HCT116 (cell line): ENCODE results near the gene MANSC1. TPM values are rescaled to one million over a fixed set of nuclear protein-coding genes. Genes with fewer than 3 reads are reported as not detected.

Source experiments
- ATAC-seq: fragments of 200-7000 bp; cut with Tn5 transposase; 2 replicates; pipeline ENCODE4 v1.9.1; 2020; ENCODE audit warnings: mild to moderate bottlenecking, moderate library complexity
- BruUV-seq: library from RNA; stranded (reverse); fragments of 400-500 nt; replicated peaks from 2 replicates; lab custom pipeline; 2021; lab: Mats Ljungman, UMichigan
- CTCF ChIA-PET: fragments of 300-600 bp; sonication (Branson Sonifier 250); formaldehyde crosslinking; loops from one replicate; lab custom pipeline; 2021; ENCODE audit warnings: antibody characterized with exemption; lab: Charles Lee
- POLR2A ChIA-PET: fragments of 300-600, 350-600 bp; sonication (Branson Sonifier 250); formaldehyde crosslinking; loops from one replicate; lab custom pipeline; 2021; ENCODE audit warnings: antibody characterized with exemption; lab: Charles Lee
- RAD21 ChIA-PET, 2 experiments: fragments of 300-600 bp; sonication (Branson Sonifier 250); formaldehyde crosslinking; loops; one replicate each; lab custom pipeline; 2023; ENCODE audit warnings: low total read pairs in 2 of 2; ENCODE audit not compliant: uncharacterized antibody in 2 of 2, unreplicated experiment in 2 of 2, low non-redundant PET in 1 of 2; lab: Charles Lee
- DNase-seq: peaks from one replicate; pipeline ENCODE4 v3.0.0-alpha.2; 2010; ENCODE audit warnings: low read depth, low spot score
- H2AFZ ChIP-seq: fragments of 200-600 bp; shearing (Covaris generic), sonication (generic); 2 replicates; pipeline ENCODE4 v1.6.1; 2017; ENCODE audit warnings: low read depth, mixed run types, mixed read lengths, antibody characterized with exemption, low read length; ENCODE audit not compliant: poor library complexity, severe bottlenecking
- H3K27ac ChIP-seq: 2 replicates; pipeline ENCODE4 v1.5.1; 2012; ENCODE audit warnings: low read depth, low read length
- H3K27me3 ChIP-seq: fragments of 200-600 bp; sonication (generic); 2 replicates; pipeline ENCODE4 v1.6.1; 2016; ENCODE audit warnings: mixed run types, low read length, mixed read lengths; ENCODE audit not compliant: insufficient read depth
- H3K36me3 ChIP-seq, 2 experiments: fragments of 200-500 bp in 1 of 2; fragments of 200-600 bp in 1 of 2; sonication (Bioruptor generic) in 1 of 2; sonication (generic) in 1 of 2; 2 replicates each; pipeline versions ENCODE4 v1.5.1 to v1.6.1; 2014 to 2016; ENCODE audit warnings: low read length in 2 of 2, inconsistent platforms in 1 of 2, mixed read lengths in 1 of 2, mixed run types in 1 of 2; ENCODE audit not compliant: insufficient read depth in 2 of 2, control insufficient read depth in 1 of 2
- H3K4me1 ChIP-seq, 2 experiments: fragments of 200-600 bp in 1 of 2; sonication (generic) in 1 of 2; 2 replicates each; pipeline versions ENCODE4 v1.5.1 to v1.6.1; 2012 to 2017; ENCODE audit warnings: low read length in 2 of 2, inconsistent platforms in 1 of 2, mild to moderate bottlenecking in 1 of 2, mixed read lengths in 1 of 2, mixed run types in 1 of 2, moderate library complexity in 1 of 2; ENCODE audit not compliant: insufficient read depth in 2 of 2, control insufficient read depth in 1 of 2
- H3K4me2 ChIP-seq: fragments of 200-600 bp; sonication (generic); 2 replicates; pipeline ENCODE4 v1.6.1; 2017; ENCODE audit warnings: mixed run types, low read length, mixed read lengths
- H3K4me3 ChIP-seq, 2 experiments: fragments of 200-600 bp in 1 of 2; sonication (generic) in 1 of 2; replicated peaks in 1 of 2; 2 replicates each; pipeline ENCODE4 v1.5.1; 2011 to 2016; ENCODE audit warnings: low read length in 2 of 2, control low read depth in 1 of 2, low read depth in 1 of 2, mild to moderate bottlenecking in 1 of 2, mixed read lengths in 1 of 2, mixed run types in 1 of 2
- H3K79me2 ChIP-seq: fragments of 200-600 bp; sonication (generic); 2 replicates; pipeline ENCODE4 v1.6.1; 2017; ENCODE audit warnings: mild to moderate bottlenecking, mixed run types, low read length, moderate library complexity, mixed read lengths; ENCODE audit not compliant: insufficient read depth
- H3K9ac ChIP-seq: fragments of 200-600 bp; sonication (generic); 2 replicates; pipeline ENCODE4 v1.6.1; 2016; ENCODE audit warnings: low read length, mixed read lengths
- H3K9me2 ChIP-seq: fragments of 200-600 bp; sonication (generic), shearing (Covaris generic); 2 replicates; pipeline ENCODE4 v1.6.1; 2017; ENCODE audit warnings: mixed run types, mild to moderate bottlenecking, moderate library complexity; ENCODE audit not compliant: insufficient read depth
- H3K9me3 ChIP-seq, 2 experiments: fragments of 200-500 bp in 1 of 2; fragments of 200-600 bp in 1 of 2; sonication (Bioruptor generic) in 1 of 2; sonication (generic) in 1 of 2; 2 replicates each; pipeline ENCODE4 v1.6.1; 2014 to 2017; ENCODE audit warnings: low read length in 2 of 2, mixed read lengths in 2 of 2, inconsistent platforms in 1 of 2, low read depth in 1 of 2, mild to moderate bottlenecking in 1 of 2, mixed run types in 1 of 2, moderate library complexity in 1 of 2; ENCODE audit not compliant: control insufficient read depth in 1 of 2, insufficient read depth in 1 of 2
- H4K20me1 ChIP-seq: fragments of 200-600 bp; sonication (generic), shearing (Covaris generic); 2 replicates; pipeline ENCODE4 v1.6.1; 2017; ENCODE audit warnings: mixed run types, mild to moderate bottlenecking, moderate library complexity; ENCODE audit not compliant: insufficient read depth
- CBX3 ChIP-seq: IDR thresholded peaks from 2 replicates; pipeline ENCODE4 v1.6.1; 2012; ENCODE audit warnings: low read depth
- CEBPB ChIP-seq: IDR thresholded peaks from 2 replicates; pipeline ENCODE4 v1.6.1; 2012; ENCODE audit warnings: low read depth
- CTCF ChIP-seq, 3 experiments: fragments of 200-600 bp in 1 of 3; sonication (generic) in 1 of 3; IDR thresholded peaks in 2 of 3; conservative IDR thresholded peaks in 1 of 3; 2 replicates each; pipeline ENCODE4 v1.5.1; 2012 to 2017; ENCODE audit warnings: low read depth in 2 of 3, low read length in 2 of 3, antibody characterized with exemption in 1 of 3, borderline replicate concordance in 1 of 3, control low read depth in 1 of 3, mild to moderate bottlenecking in 1 of 3, mixed read lengths in 1 of 3, mixed run types in 1 of 3, moderate library complexity in 1 of 3; ENCODE audit not compliant: insufficient read depth in 1 of 3
- EGR1 ChIP-seq: IDR thresholded peaks from 2 replicates; pipeline ENCODE4 v1.6.1; 2012; ENCODE audit warnings: low read depth
- ELF1 ChIP-seq: IDR thresholded peaks from 2 replicates; pipeline ENCODE4 v1.6.1; 2012; ENCODE audit warnings: low read depth, borderline replicate concordance
- EZH2 ChIP-seq: fragments of 200-600 bp; sonication (generic); IDR thresholded peaks from 2 replicates; pipeline ENCODE4 v1.6.1; 2017; ENCODE audit warnings: antibody characterized with exemption, mixed run types
- EZH2phosphoT487 ChIP-seq: fragments of 200-600 bp; IDR thresholded peaks from 2 replicates; pipeline ENCODE4 v1.6.1; 2018; ENCODE audit warnings: antibody characterized with exemption, borderline replicate concordance
- FOSL1 ChIP-seq: IDR thresholded peaks from 2 replicates; pipeline ENCODE4 v1.6.1; 2012; ENCODE audit warnings: low read depth
- JUND ChIP-seq: IDR thresholded peaks from 2 replicates; pipeline ENCODE4 v1.6.1; 2012
- MAX ChIP-seq: IDR thresholded peaks from 2 replicates; pipeline ENCODE4 v1.6.1; 2012
- POLR2A ChIP-seq: IDR thresholded peaks from 2 replicates; pipeline ENCODE4 v1.7.0; 2011; ENCODE audit warnings: borderline replicate concordance; ENCODE audit not compliant: insufficient read depth, insufficient read length; ENCODE audit errors: extremely low read depth
- RAD21 ChIP-seq: IDR thresholded peaks from 2 replicates; pipeline ENCODE4 v1.6.1; 2012; ENCODE audit warnings: low read depth, mild to moderate bottlenecking
- REST ChIP-seq: IDR thresholded peaks from 2 replicates; pipeline ENCODE4 v1.6.1; 2012; ENCODE audit warnings: low read depth
- SIN3A ChIP-seq: IDR thresholded peaks from 2 replicates; pipeline ENCODE4 v1.6.1; 2012; ENCODE audit warnings: low read depth
- SP1 ChIP-seq: IDR thresholded peaks from 2 replicates; pipeline ENCODE4 v1.6.1; 2012; ENCODE audit warnings: low read depth
- SRF ChIP-seq: IDR thresholded peaks from 2 replicates; pipeline ENCODE4 v1.6.1; 2012; ENCODE audit warnings: low read depth
- YY1 ChIP-seq: IDR thresholded peaks from 2 replicates; pipeline ENCODE4 v1.6.1; 2011; ENCODE audit warnings: low read length, low read depth, moderate library complexity, mild to moderate bottlenecking; ENCODE audit not compliant: insufficient replicate concordance; ENCODE audit errors: extremely low read depth
- ZBTB33 ChIP-seq: IDR thresholded peaks from 2 replicates; pipeline ENCODE4 v1.6.1; 2011; ENCODE audit warnings: mild to moderate bottlenecking, low read length, moderate library complexity; ENCODE audit not compliant: insufficient replicate concordance; ENCODE audit errors: extremely low read depth
- ZFX ChIP-seq: fragments of 450-650 bp; IDR thresholded peaks from 2 replicates; pipeline ENCODE4 v1.6.1; 2017
- intact Hi-C: fragments of 100-400 bp; cut with micrococcal nuclease; formaldehyde crosslinking; loops from 2 replicates; pipeline ENCODE4 v1.10.0; 2022
- total RNA-seq: library from RNA; stranded (reverse); gene quantifications from one replicate; pipeline ENCODE4 v1.2.1, GENCODE V29; 2021; ENCODE audit not compliant: unreplicated experiment

MANSC1 gene
- total RNA-seq, 1 experiment from 2014 or later: 0.20 TPM

GRCh38 chr12:12399161-12399560, 49.1 kb upstream of the MANSC1 start:
- DNase-seq: no peak
- intact Hi-C loops: no loop called here
- Histone ChIP-seq H2AFZ (no peak overlapping the region), H3K9me3 (no peaks in the 10 kb centered on the region), H3K79me2 (no peaks in the 10 kb centered on the region), H3K4me2 (no peak overlapping the region), H3K4me1 (no peaks in the 10 kb centered on the region), H3K9ac (no peak overlapping the region), H3K9me2 (no peaks in the 10 kb centered on the region), H3K27ac (no peak overlapping the region), H4K20me1 (no peaks in the 10 kb centered on the region), H3K36me3 (no peaks in the 10 kb centered on the region)
- ChIA-PET POLR2A (no interaction called here), CTCF (no interaction called here), RAD21 (interaction anchor here in 1 of 2 experiments (0.6 kb wide), 1 partner anchor 812 kb away, joined by 4 read pairs; no protein-coding TSS in a partner anchor)
- BruUV-seq: no TSS peak
- TF ChIP-seq ZBTB33: no peak
- no peak for TF ChIP-seq RAD21
- no peak for TF ChIP-seq POLR2A
- no peak for TF ChIP-seq EZH2phosphoT487
- no peak for TF ChIP-seq CTCF (IDR thresholded peaks at IDR 0.05 in 2 of 3, conservative IDR thresholded peaks at IDR 0.05 in 1 of 3; ENCODE audit: borderline replicate concordance in 1 of 3, insufficient read depth in 1 of 3, low read depth in 2 of 3, low read length in 2 of 3)
- TF ChIP-seq JUND: no peak
- TF ChIP-seq SIN3A: no peak
- TF ChIP-seq MAX: no peak
- no peak for TF ChIP-seq EZH2
- TF ChIP-seq CBX3: no peak
- TF ChIP-seq CEBPB: no peak
- no peak for TF ChIP-seq SRF
- no peak for TF ChIP-seq YY1
- TF ChIP-seq SP1: no peak
- no peak for TF ChIP-seq ZFX
- TF ChIP-seq ELF1: no peak
- no peak for TF ChIP-seq REST
- TF ChIP-seq FOSL1: no peak
- no peak for TF ChIP-seq EGR1
- TF ChIP-seq, all 23 proteins: peak for 0
- Histone ChIP-seq H3K4me3 (no peak overlapping the region), H3K27me3 (no peaks in the 10 kb centered on the region)
- ATAC-seq: no peak
